Measurements from ENCODE around the gene EPB41L2. TPM values are rescaled to one million over a fixed set of nuclear protein-coding genes. Genes with fewer than 3 reads are reported as not detected.
A peak's percentile ranks its signal among the peaks of the same experiment; 100 is the strongest.

The EPB41L2 gene
- total RNA-seq, 4 donors from 2014 or later = 57.2 to 116 (median 85.2) TPM

DNA sequence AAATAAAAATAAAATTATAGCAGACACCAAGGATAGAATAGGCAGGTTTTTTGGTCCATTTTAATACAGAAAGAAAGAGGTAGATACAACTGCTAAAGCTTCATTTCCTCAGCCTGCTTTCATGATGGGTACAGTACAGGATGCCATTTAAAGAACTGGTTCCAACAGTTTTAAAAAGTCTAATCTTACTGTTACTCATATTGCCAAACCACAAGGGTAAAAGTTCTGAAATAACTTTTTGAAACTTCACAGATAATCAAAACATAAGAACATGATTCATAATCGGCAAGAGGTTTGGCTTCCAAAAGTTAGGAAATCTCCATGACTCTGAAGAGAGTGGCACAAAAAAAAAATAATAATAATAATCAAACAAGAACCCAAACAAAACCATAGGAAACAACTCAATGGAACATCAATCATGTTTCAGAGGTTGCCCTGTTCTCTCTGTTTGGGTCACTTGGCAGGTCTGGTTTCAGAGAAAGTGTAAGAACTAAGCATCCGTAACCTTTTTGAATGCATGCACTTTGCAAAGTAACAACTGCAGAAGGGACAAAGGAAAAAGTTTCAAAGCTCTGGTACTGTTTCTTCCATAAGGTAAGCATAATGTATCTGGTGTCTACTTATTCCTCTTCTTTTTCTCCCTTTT is 156.2 kb downstream of the EPB41L2 start:
- ATAC-seq = peak; percentile 25
- no peak overlapping the region for H3K4me3 ChIP-seq
- H3K36me3 ChIP-seq = no peaks in the 10 kb centered on the region
- no peak overlapping the region for H3K27ac ChIP-seq
- WGBS, 2 donors (ENCODE audit: low coverage in 1 of 2) = 50 to 80% methylated on average over 2 of the region's 2 CpGs
- H3K27me3 ChIP-seq = no peaks in the 10 kb centered on the region
- TF ChIP-seq POLR2A (IDR thresholded peaks at IDR 0.05) (no peak), POLR2AphosphoS5 (IDR thresholded peaks at IDR 0.05) (peak; percentile 20), EP300 (IDR thresholded peaks at IDR 0.05) (no peak)
- H3K4me1 ChIP-seq = peaks cover 0 to 8% (median 0%) of the 10 kb centered on the region in 3 donors
- H3K9me3 ChIP-seq = peaks cover 0 to 7% (median 0%) of the 10 kb centered on the region in 3 donors

DNA sequence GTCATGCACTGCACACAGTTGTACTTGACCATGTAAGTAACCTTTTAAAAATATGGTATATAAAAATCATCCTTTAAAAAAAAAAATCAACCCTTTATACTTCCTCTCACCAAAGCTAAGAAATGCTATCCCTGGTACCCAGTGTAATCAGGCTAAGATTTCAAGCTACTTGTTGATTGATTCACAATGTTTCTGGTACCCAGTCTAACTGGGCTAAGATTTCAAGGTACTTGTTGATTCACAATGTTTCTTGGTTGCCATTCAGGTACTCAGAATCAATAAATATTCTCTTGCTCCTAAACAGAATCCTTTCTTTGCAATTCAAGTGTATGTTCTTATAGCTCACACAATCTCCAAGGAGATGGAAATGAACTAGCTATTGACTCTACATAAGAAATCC is 159.4 kb downstream of the EPB41L2 start:
- TF ChIP-seq EP300 (IDR thresholded peaks at IDR 0.05) (no peak), POLR2AphosphoS5 (IDR thresholded peaks at IDR 0.05) (no peak), POLR2A (IDR thresholded peaks at IDR 0.05) (no peak)
- TF ChIP-seq, protein P1, sequence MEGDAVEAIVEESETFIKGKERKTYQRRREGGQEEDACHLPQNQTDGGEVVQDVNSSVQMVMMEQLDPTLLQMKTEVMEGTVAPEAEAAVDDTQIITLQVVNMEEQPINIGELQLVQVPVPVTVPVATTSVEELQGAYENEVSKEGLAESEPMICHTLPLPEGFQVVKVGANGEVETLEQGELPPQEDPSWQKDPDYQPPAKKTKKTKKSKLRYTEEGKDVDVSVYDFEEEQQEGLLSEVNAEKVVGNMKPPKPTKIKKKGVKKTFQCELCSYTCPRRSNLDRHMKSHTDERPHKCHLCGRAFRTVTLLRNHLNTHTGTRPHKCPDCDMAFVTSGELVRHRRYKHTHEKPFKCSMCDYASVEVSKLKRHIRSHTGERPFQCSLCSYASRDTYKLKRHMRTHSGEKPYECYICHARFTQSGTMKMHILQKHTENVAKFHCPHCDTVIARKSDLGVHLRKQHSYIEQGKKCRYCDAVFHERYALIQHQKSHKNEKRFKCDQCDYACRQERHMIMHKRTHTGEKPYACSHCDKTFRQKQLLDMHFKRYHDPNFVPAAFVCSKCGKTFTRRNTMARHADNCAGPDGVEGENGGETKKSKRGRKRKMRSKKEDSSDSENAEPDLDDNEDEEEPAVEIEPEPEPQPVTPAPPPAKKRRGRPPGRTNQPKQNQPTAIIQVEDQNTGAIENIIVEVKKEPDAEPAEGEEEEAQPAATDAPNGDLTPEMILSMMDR (IDR thresholded peaks at IDR 0.05) = no peak
- peaks cover 0 to 23% of the 10 kb centered on the region in 2 donors for H3K36me3 ChIP-seq
- no peak overlapping the region for H3K4me3 ChIP-seq
- H3K4me1 ChIP-seq = peaks cover 0 to 8% (median 0%) of the 10 kb centered on the region in 3 donors
- no peaks in the 10 kb centered on the region for H3K9me3 ChIP-seq
- H3K27ac ChIP-seq = no peak overlapping the region
- ATAC-seq = no peak
- no peaks in the 10 kb centered on the region for H3K27me3 ChIP-seq

DNA sequence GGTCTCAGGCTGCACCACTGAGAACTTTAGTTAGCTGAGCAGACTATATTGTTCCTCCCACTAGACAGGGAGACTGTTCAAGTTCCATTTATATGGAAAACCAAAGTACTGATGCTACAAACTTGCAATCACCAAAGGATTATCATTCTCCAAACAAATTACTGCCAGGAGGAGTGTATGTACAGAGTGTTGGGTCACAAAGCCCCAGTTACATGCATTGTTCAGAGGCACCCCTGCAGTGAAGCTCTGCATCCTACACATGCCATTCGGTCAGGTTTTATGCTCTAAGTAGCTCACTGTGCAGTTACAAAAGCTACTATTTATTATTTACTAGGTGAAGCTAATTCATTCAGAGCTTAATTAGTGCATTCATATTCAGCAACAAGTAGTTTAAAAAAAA is 160.0 kb downstream of the EPB41L2 start:
- Histone ChIP-seq H3K4me1 (peaks cover 0 to 5% (median 0%) of the 10 kb centered on the region in 3 donors), H3K4me3 (no peak overlapping the region), H3K27ac (no peak overlapping the region), H3K9me3 (no peaks in the 10 kb centered on the region), H3K27me3 (no peaks in the 10 kb centered on the region), H3K36me3 (peaks cover 0 to 27% of the 10 kb centered on the region in 2 donors)
- no peak for ATAC-seq
- WGBS, 2 donors (ENCODE audit: low coverage in 1 of 2) = 100% methylated on average over 1 of the region's 1 CpG
- TF ChIP-seq EP300 (IDR thresholded peaks at IDR 0.05) (no peak), POLR2A (IDR thresholded peaks at IDR 0.05) (no peak), POLR2AphosphoS5 (IDR thresholded peaks at IDR 0.05) (no peak)
- TF ChIP-seq, protein P1 (IDR thresholded peaks at IDR 0.05) = no peak

DNA sequence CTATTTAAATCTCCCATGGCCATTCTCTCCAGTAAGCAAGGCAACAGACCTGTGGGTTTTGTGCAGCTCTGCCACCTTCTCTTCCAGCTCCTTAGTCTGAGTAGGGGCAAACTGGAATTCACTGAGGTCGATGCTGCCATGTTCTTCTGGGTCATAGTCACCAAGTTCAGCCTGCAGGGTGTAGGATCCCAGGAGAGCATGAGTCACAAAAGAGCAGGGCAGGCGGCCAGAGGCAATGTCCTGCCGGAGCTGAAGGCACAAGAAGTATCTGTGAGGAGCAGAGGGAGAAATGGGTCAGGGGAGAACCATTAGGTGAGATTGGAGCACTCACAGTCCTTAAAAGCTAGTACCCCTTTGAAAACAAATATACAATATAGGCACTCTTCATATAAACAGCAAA is 162.1 kb downstream of the EPB41L2 start:
- 17 to 74% methylated on average over 2 to 3 of the region's 3 CpGs for WGBS, 2 donors (ENCODE audit: low coverage in 1 of 2)
- Histone ChIP-seq H3K27me3 (no peaks in the 10 kb centered on the region), H3K4me1 (no peaks in the 10 kb centered on the region), H3K27ac (no peak overlapping the region), H3K4me3 (no peak overlapping the region), H3K9me3 (no peaks in the 10 kb centered on the region), H3K36me3 (peaks cover 0 to 27% of the 10 kb centered on the region in 2 donors)
- TF ChIP-seq POLR2AphosphoS5 (IDR thresholded peaks at IDR 0.05) = no peak
- no peak for TF ChIP-seq EP300 (IDR thresholded peaks at IDR 0.05)
- TF ChIP-seq POLR2A (IDR thresholded peaks at IDR 0.05) = no peak
- TF ChIP-seq, protein P1 (IDR thresholded peaks at IDR 0.05) = no peak
- no peak for ATAC-seq

DNA sequence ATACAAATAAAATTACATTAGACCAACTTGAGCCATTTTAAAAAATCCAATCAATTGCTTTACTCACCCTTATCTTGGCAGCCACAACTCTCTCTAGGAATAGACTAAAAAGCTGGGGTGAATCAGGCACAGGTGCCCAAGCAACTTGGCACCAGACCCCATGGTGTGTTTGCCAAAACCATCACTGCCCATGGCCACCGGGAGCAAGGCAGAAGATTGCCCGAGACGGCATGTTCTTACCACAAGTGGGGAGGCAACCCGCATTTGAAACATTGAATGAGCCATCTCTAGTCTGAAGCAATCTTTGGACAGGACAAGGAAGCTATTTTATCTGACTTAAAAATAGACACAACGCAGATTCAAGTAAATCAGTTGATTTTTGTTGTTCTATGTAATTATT is 166.8 kb downstream of the EPB41L2 start:
- no peak for ATAC-seq
- H3K4me1 ChIP-seq = no peaks in the 10 kb centered on the region
- peaks cover 0 to 67% of the 10 kb centered on the region in 2 donors for H3K36me3 ChIP-seq
- TF ChIP-seq POLR2A (IDR thresholded peaks at IDR 0.05) (no peak), POLR2AphosphoS5 (IDR thresholded peaks at IDR 0.05) (no peak), EP300 (IDR thresholded peaks at IDR 0.05) (no peak)
- TF ChIP-seq, protein P1 (IDR thresholded peaks at IDR 0.05) = no peak
- no peak overlapping the region for H3K27ac ChIP-seq
- no peaks in the 10 kb centered on the region for H3K9me3 ChIP-seq
- H3K27me3 ChIP-seq = no peaks in the 10 kb centered on the region
- 57 to 85% methylated on average over 1 to 5 of the region's 5 CpGs for WGBS, 2 donors (ENCODE audit: low coverage in 1 of 2)
- no peak overlapping the region for H3K4me3 ChIP-seq
